Measurements from ENCODE around the gene PGLYRP3. TPM values are rescaled to one million over a fixed set of nuclear protein-coding genes. Genes with fewer than 3 reads are reported as not detected.

Gene PGLYRP3
- total and polyA plus RNA-seq, 2 of the 8 experiments (the other 6 are each of a cell fraction or from before 2014, with no cell fraction given) = not detected

- no peak overlapping the region for H2BK20ac ChIP-seq (ENCODE audit: low read length)
- FAIRE-seq = no peak
These were observed 31.9 kb upstream of the PGLYRP3 start for GRCh38 chr1:153344718-153345025.

More at GRCh38 chr1:153344718-153345025, 31.9 kb upstream of the PGLYRP3 start:
- Histone ChIP-seq H2BK12ac (ENCODE audit: low read depth, low read length) (no peak overlapping the region), H3K9me3 (ENCODE audit: insufficient read depth in 2 of 2, low read depth in 1 of 2, low read length in 1 of 2) (no peaks in the 10 kb centered on the region), H2AFZ (ENCODE audit: low read length) (no peak overlapping the region), H3K4me1 (replicated peaks in 1 of 4; ENCODE audit: control insufficient read depth in 3 of 4, insufficient read depth in 4 of 4, low read length in 3 of 4) (no peaks in the 10 kb centered on the region; a peak in 1 of 7 replicates), H4K5ac (ENCODE audit: insufficient read length, low read depth, low read length) (no peak overlapping the region), H3K4ac (replicated peaks; ENCODE audit: insufficient read length, low read depth, low read length) (no peak overlapping the region), H3K14ac (ENCODE audit: insufficient read length) (no peak overlapping the region), H3K18ac (ENCODE audit: extremely low read depth, low read length) (no peak overlapping the region), H3K4me2 (ENCODE audit: insufficient read depth in 1 of 2, low read depth in 2 of 2, low read length in 2 of 2) (no peak overlapping the region), H3K27ac (ENCODE audit: low read depth, low read length) (no peak overlapping the region), H3K56ac (replicated peaks; ENCODE audit: insufficient read length, low read depth, low read length) (no peak overlapping the region), H4K20me1 (replicated peaks in 1 of 2; ENCODE audit: control insufficient read depth in 1 of 2, insufficient read depth in 2 of 2, low read length in 2 of 2) (no peaks in the 10 kb centered on the region), H2AK5ac (ENCODE audit: low read depth, low read length) (no peak overlapping the region), H3K4me3 (ENCODE audit: extremely low read depth in 1 of 4, insufficient read depth in 2 of 4, low read depth in 3 of 4, low read length in 4 of 4) (no peak overlapping the region), H2BK5ac (ENCODE audit: low read depth, low read length) (no peak overlapping the region), H3K79me1 (ENCODE audit: low read depth, low read length) (no peaks in the 10 kb centered on the region), H4K8ac (ENCODE audit: extremely low read depth, insufficient read depth, low read length) (no peak overlapping the region), H3K27me3 (replicated peaks in 1 of 4; ENCODE audit: control insufficient read depth in 3 of 4, extremely low read depth in 1 of 4, insufficient read depth in 3 of 4, low read length in 3 of 4) (peaks cover 0 to 2% (median 0%) of the 10 kb centered on the region in 4 experiments; a peak in 1 of 7 replicates), H2BK120ac (replicated peaks; ENCODE audit: low read depth, low read length) (no peak overlapping the region), H3K23ac (ENCODE audit: insufficient read length) (no peak overlapping the region), H2BK15ac (ENCODE audit: low read length) (peak overlapping the region; percentile 1; the same call in 1 of the 2 replicates), H3K79me2 (ENCODE audit: control insufficient read depth in 1 of 2, insufficient read depth in 2 of 2, low read length in 2 of 2) (no peaks in the 10 kb centered on the region), H3K36me3 (ENCODE audit: control insufficient read depth in 2 of 4, insufficient read depth in 4 of 4, low read length in 3 of 4) (no peaks in the 10 kb centered on the region), H3K9ac (replicated peaks in 1 of 4; ENCODE audit: extremely low read depth in 1 of 4, low read depth in 3 of 4, low read length in 3 of 4) (no peak overlapping the region), H4K91ac (replicated peaks; ENCODE audit: insufficient read length, low read length) (no peak overlapping the region), H3K23me2 (ENCODE audit: low read depth, low read length) (no peaks in the 10 kb centered on the region)
- peak in 1 of 2 experiments; percentile 8 for DNase-seq (ENCODE audit: low read depth in 1 of 2, low spot score in 2 of 2)
- ChIA-PET POLR2A (ENCODE audit: partially characterized antibody) (interaction anchor here (0.6 kb wide), 1 partner anchor 304 kb away, joined by 3 read pairs; no protein-coding TSS in a partner anchor), CTCF (ENCODE audit: partially characterized antibody) (interaction anchor here (0.9 to 1.2 kb wide), 5 partner anchors 9 to 150 kb away, joined by 3 to 4 read pairs (median 3); partner anchors contain the start of gene PGLYRP3)
- TF ChIP-seq ZNF274 (IDR thresholded peaks at IDR 0.05; ENCODE audit: borderline replicate concordance, extremely low read depth, low read length) (no peak), EP300 (IDR thresholded peaks at IDR 0.05; ENCODE audit: borderline replicate concordance in 1 of 2, low read depth in 2 of 2, low read length in 2 of 2) (no peak), ATF3 (IDR thresholded peaks at IDR 0.05; ENCODE audit: insufficient read depth, low read depth, low read length) (no peak), MAX (IDR thresholded peaks at IDR 0.05) (no peak), BCL11A (IDR thresholded peaks at IDR 0.05; ENCODE audit: low read depth in 2 of 2, low read length in 2 of 2) (no peak)
- WGBS, 2 experiments (ENCODE audit: extremely low coverage in 1 of 2, insufficient coverage in 1 of 2, insufficient read length in 1 of 2, insufficient replicate concordance in 2 of 2, low coverage in 1 of 2, low lambda C conversion rate in 2 of 2, missing lambda C conversion rate in 1 of 2) = 85% methylated on average over 3 of the region's 3 CpGs; no CpG with 5 or more reads in 1 of the 2 experiments

Data from H1 (cell line).